Activated CD8-positive, alpha-beta memory T cell treated with anti-CD3 and anti-CD28 coated beads for 48 hours (primary cell): Measurements from ENCODE around the gene TOMM70.

Experiments
- DNase-seq, 3 experiments: peaks; one replicate each; pipeline ENCODE4 v3.0.0-alpha.2; 2020; ENCODE audit warnings: low read depth in 2 of 3, low spot score in 2 of 3

The TOMM70 gene

GRCh38 chr3:100411091-100411982, 10.4 kb upstream of the TOMM70 start:
- no peak for DNase-seq

- DNase-seq, result no peak
Measured at GRCh38 chr3:100407977-100408532, 7.2 kb upstream of the TOMM70 start.

GRCh38 chr3:100407164-100407563, 6.3 kb upstream of the TOMM70 start:
- no peak for DNase-seq

- no peak for DNase-seq
Measured at GRCh38 chr3:100404250-100404548, 3.3 kb upstream of the TOMM70 start.

GRCh38 chr3:100403362-100404249, 2.7 kb upstream of the TOMM70 start:
- DNase-seq, result no peak

GRCh38 chr3:100402891-100403290, 2.0 kb upstream of the TOMM70 start:
- DNase-seq, result no peak

GRCh38 chr3:100402256-100402655, 1.4 kb upstream of the TOMM70 start:
- no peak for DNase-seq

GRCh38 chr3:100401674-100402041, 769 bp upstream of the TOMM70 start:
- peak in 1 of 3 experiments; percentile 15 for DNase-seq

- peak in 2 of 3 experiments; percentile 1 to 6 for DNase-seq
Measured at GRCh38 chr3:100400419-100400779, 490 bp downstream of the TOMM70 start.

GRCh38 chr3:100399341-100400071, 1.4 kb downstream of the TOMM70 start:
- no peak for DNase-seq

GRCh38 chr3:100396967-100397366, 3.9 kb downstream of the TOMM70 start:
- DNase-seq, result no peak

GRCh38 chr3:100395679-100396431, 5.0 kb downstream of the TOMM70 start:
- no peak for DNase-seq

GRCh38 chr3:100389025-100389424, 11.9 kb downstream of the TOMM70 start:
- DNase-seq, result no peak

GRCh38 chr3:100386437-100387074, 14.3 kb downstream of the TOMM70 start:
- no peak for DNase-seq

- no peak for DNase-seq
Measured at GRCh38 chr3:100384733-100385525, 16.0 kb downstream of the TOMM70 start.

GRCh38 chr3:100376301-100376700, 24.6 kb downstream of the TOMM70 start:
- DNase-seq, result no peak

- no peak for DNase-seq
Measured at GRCh38 chr3:100374521-100374920, 26.4 kb downstream of the TOMM70 start.

GRCh38 chr3:100370756-100371155, 30.1 kb downstream of the TOMM70 start:
- no peak for DNase-seq

- DNase-seq, result no peak
Measured at GRCh38 chr3:100368441-100368840, 32.4 kb downstream of the TOMM70 start.
